H1 (cell line): Measurements from ENCODE around the gene HNRNPAB. TPM values are rescaled to one million over a fixed set of nuclear protein-coding genes. Genes with fewer than 3 reads are reported as not detected.

Experiments
- HDAC2 ChIP-seq, 2 experiments: fragments of 300-600 bp in 1 of 2; sonication (generic) in 1 of 2; IDR thresholded peaks; 2 replicates each; pipeline ENCODE4 v1.6.1; 2011 to 2012; ENCODE audit warnings: low read depth in 2 of 2, low read length in 2 of 2, mild to moderate bottlenecking in 2 of 2, moderate library complexity in 2 of 2, borderline replicate concordance in 1 of 2, inconsistent platforms in 1 of 2
- KDM1A ChIP-seq: fragments of 200-600, 300-600 bp; sonication (generic); IDR thresholded peaks from 2 replicates; pipeline ENCODE4 v1.7.1; 2016; ENCODE audit warnings: mild to moderate bottlenecking, low read length, borderline replicate concordance
- POLR2AphosphoS5 ChIP-seq: IDR thresholded peaks from 2 replicates; pipeline ENCODE4 v1.6.1; 2011; ENCODE audit warnings: low read depth, low read length
- RFX5 ChIP-seq: IDR thresholded peaks from 2 replicates; pipeline ENCODE4 v1.6.1; 2011; ENCODE audit warnings: low read depth, low read length, improper control_type of control experiment, borderline replicate concordance
- polyA plus RNA-seq, 7 experiments: library from polyadenylated mRNA; depleted of rRNA in 3 of 7; stranded (reverse) in 5 of 7; unstranded in 2 of 7; fragments of >200 nt in 5 of 7; fragments of 200-250 nt in 2 of 7; gene quantifications; 1 replicate in 5 of 7; 2 replicates in 1 of 7; 4 replicates in 1 of 7; pipeline versions ENCODE4 v1.2.1 to v1.2.3, GENCODE V29; 2011 to 2013; ENCODE audit warnings: missing spikeins in 2 of 7, mixed read lengths in 2 of 7
- total RNA-seq: library from RNA; stranded (reverse); fragmentation: NEBNext Ultra II Directional; extraction: Animal tissue kit (Norgen Biotek cat#: 25700); gene quantifications from 2 replicates; pipeline ENCODE4 v1.2.1, GENCODE V29; 2021
- TF ChIP-seq, protein P1 (sequence below): IDR thresholded peaks from 2 replicates; pipeline ENCODE4 v1.6.1; 2011; ENCODE audit warnings: low read depth, mild to moderate bottlenecking, low read length; ENCODE audit not compliant: insufficient read depth

The HNRNPAB gene
- total and polyA plus RNA-seq, 2 of the 8 experiments (the other 6 are each of a cell fraction or from before 2014, with no cell fraction given) = 373 to 563 TPM

DNA sequence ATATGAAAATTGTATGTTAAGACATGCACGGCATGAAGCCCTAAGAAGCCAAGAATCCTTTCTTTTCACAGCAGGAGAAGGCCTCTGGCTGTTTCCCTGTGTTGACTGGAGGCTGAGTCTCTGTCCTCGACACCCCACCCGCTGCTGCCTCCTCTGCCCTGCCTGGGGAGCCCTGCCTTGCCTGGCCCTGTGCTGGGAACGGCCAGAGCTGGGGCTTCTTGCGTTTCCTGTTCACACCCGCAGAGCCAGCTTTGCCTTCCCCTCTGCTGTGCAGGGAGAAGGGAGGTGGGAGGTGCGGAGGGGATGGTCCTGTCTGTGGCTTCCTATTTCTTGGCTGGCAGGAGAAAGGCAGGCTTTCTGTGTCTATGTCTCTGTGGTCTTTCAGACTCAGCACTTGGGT is 10.3 kb upstream of the HNRNPAB start (continued):
- TF ChIP-seq HDAC2 (IDR thresholded peaks at IDR 0.05; ENCODE audit: borderline replicate concordance in 1 of 2, low read depth in 2 of 2, low read length in 2 of 2) (no peak), KDM1A (no peak), POLR2AphosphoS5 (no peak), RFX5 (no peak)
- TF ChIP-seq, protein P1, sequence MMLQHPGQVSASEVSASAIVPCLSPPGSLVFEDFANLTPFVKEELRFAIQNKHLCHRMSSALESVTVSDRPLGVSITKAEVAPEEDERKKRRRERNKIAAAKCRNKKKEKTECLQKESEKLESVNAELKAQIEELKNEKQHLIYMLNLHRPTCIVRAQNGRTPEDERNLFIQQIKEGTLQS = no peak
